ENCODE data around the gene PLXNA2. TPM values are rescaled to one million over a fixed set of nuclear protein-coding genes. Genes with fewer than 3 reads are reported as not detected.
A peak's percentile ranks its signal among the peaks of the same experiment; 100 is the strongest.

Gene PLXNA2
- total RNA-seq, 1 experiment from 2014 or later: 17.7 TPM

GRCh38 chr1:208118841-208119606, 125.2 kb downstream of the PLXNA2 start:
- no peak for DNase-seq (ENCODE audit: low read depth)

- no peak for DNase-seq (ENCODE audit: low read depth)
These were observed 125.9 kb downstream of the PLXNA2 start for GRCh38 chr1:208118306-208118705.

GRCh38 chr1:208117826-208118225, 126.4 kb downstream of the PLXNA2 start:
- no peak for DNase-seq (ENCODE audit: low read depth)

- DNase-seq (ENCODE audit: low read depth): peak; percentile 62
These were observed 126.8 kb downstream of the PLXNA2 start for GRCh38 chr1:208117409-208117808.

- DNase-seq (ENCODE audit: low read depth): no peak
These were observed 128.1 kb downstream of the PLXNA2 start for GRCh38 chr1:208115924-208116640.

- peak; percentile 32 for DNase-seq (ENCODE audit: low read depth)
These were observed 131.2 kb downstream of the PLXNA2 start for GRCh38 chr1:208113011-208113410.

GRCh38 chr1:208112401-208112800, 131.8 kb downstream of the PLXNA2 start:
- no peak for DNase-seq (ENCODE audit: low read depth)

- DNase-seq (ENCODE audit: low read depth): peak; percentile 23
These were observed 132.5 kb downstream of the PLXNA2 start for GRCh38 chr1:208111646-208112190.

- DNase-seq (ENCODE audit: low read depth): peak; percentile 84
These were observed 133.9 kb downstream of the PLXNA2 start for GRCh38 chr1:208110296-208110695.

- DNase-seq (ENCODE audit: low read depth): no peak
These were observed 135.4 kb downstream of the PLXNA2 start for GRCh38 chr1:208108646-208109330.

- peak; percentile 26 for DNase-seq (ENCODE audit: low read depth)
These were observed 136.0 kb downstream of the PLXNA2 start for GRCh38 chr1:208108213-208108608.

GRCh38 chr1:208107425-208108212, 136.6 kb downstream of the PLXNA2 start:
- peak; percentile 77 for DNase-seq (ENCODE audit: low read depth)

- DNase-seq (ENCODE audit: low read depth): no peak
These were observed 138.0 kb downstream of the PLXNA2 start for GRCh38 chr1:208106218-208106617.

- no peak for DNase-seq (ENCODE audit: low read depth)
These were observed 138.4 kb downstream of the PLXNA2 start for GRCh38 chr1:208105756-208106155.

- no peak for DNase-seq (ENCODE audit: low read depth)
These were observed 140.3 kb downstream of the PLXNA2 start for GRCh38 chr1:208103597-208104513.

GRCh38 chr1:208101661-208102431, 142.3 kb downstream of the PLXNA2 start:
- DNase-seq (ENCODE audit: low read depth): peak; percentile 70

- no peak for DNase-seq (ENCODE audit: low read depth)
These were observed 143.3 kb downstream of the PLXNA2 start for GRCh38 chr1:208100906-208101305.

- no peak for DNase-seq (ENCODE audit: low read depth)
These were observed 144.1 kb downstream of the PLXNA2 start for GRCh38 chr1:208100106-208100505.

GRCh38 chr1:208098773-208099172, 145.4 kb downstream of the PLXNA2 start:
- DNase-seq (ENCODE audit: low read depth): no peak

All from LHCN-M2 (cell line).